Measurements from ENCODE around the gene ADAM22. TPM values are rescaled to one million over a fixed set of nuclear protein-coding genes. Genes with fewer than 3 reads are reported as not detected.

Gene ADAM22
- total and polyA plus RNA-seq, 9 donors, result 1.0 to 18.0 (median 5.5) TPM

DNA sequence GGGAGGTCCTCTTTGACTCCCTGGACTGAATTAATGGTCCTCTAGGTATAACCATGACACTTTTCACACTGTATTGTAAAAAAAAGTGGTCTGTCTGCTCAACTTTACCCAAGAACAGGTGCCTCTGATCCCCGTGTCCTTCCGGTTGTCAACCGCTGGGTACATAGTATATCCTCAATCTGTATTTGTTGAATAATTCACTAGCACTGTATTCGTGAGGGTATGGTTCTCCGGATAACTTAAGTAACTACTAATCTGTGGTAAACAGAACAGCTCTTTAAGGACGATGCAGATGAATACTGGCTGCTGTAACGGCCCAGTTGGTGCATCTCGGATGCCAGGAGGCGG is 472 bp upstream of the ADAM22 start:
- DNase-seq, result no peak
- TF ChIP-seq CTCF (IDR thresholded peaks at IDR 0.05) (no peak), EP300 (IDR thresholded peaks at IDR 0.05) (no peak)
- intact Hi-C loops (cut with DNase I), result no loop called here
- no peaks in the 10 kb centered on the region for H3K9me3 ChIP-seq
- H3K36me3 ChIP-seq, result no peaks in the 10 kb centered on the region
- H3K27me3 ChIP-seq, result no peaks in the 10 kb centered on the region
- H3K27ac ChIP-seq, result no peak overlapping the region
- peaks cover 4% of the 10 kb centered on the region for H3K4me1 ChIP-seq (ENCODE audit: insufficient read depth)
- 8 to 16% (median 8%) methylated on average over 9 of the region's 9 CpGs for WGBS, 3 donors
- H3K4me3 ChIP-seq, result peak overlapping the region; percentile 76

- H3K36me3 ChIP-seq, result no peaks in the 10 kb centered on the region
- H3K4me1 ChIP-seq (ENCODE audit: insufficient read depth), result peaks cover 4% of the 10 kb centered on the region
- intact Hi-C loops (cut with DNase I), result no loop called here
- peak in 3 of 5 donors; percentile 30 to 40 (median 31) for DNase-seq
- peak overlapping the region; percentile 76 for H3K4me3 ChIP-seq
- H3K9me3 ChIP-seq, result no peaks in the 10 kb centered on the region
- H3K27me3 ChIP-seq, result no peaks in the 10 kb centered on the region
- no peak overlapping the region for H3K27ac ChIP-seq
- WGBS, 3 donors, result 1 to 2% (median 2%) methylated on average over 47 of the region's 47 CpGs
- no peak for TF ChIP-seq EP300 (IDR thresholded peaks at IDR 0.05)
- no peak for TF ChIP-seq CTCF (IDR thresholded peaks at IDR 0.05)
- no peak for TF ChIP-seq POLR2A (IDR thresholded peaks at IDR 0.05)
These were observed 790 bp downstream of the ADAM22 start for GRCh38 chr7:87934699-87935383.

- WGBS, 3 donors, result 24 to 26% (median 26%) methylated on average over 8 of the region's 8 CpGs
- Histone ChIP-seq H3K4me3 (peak overlapping the region; percentile 76), H3K4me1 (ENCODE audit: insufficient read depth) (peaks cover 4% of the 10 kb centered on the region), H3K27me3 (no peaks in the 10 kb centered on the region), H3K27ac (no peak overlapping the region), H3K9me3 (no peaks in the 10 kb centered on the region), H3K36me3 (no peaks in the 10 kb centered on the region)
- no peak for DNase-seq
- no peak for TF ChIP-seq CTCF (IDR thresholded peaks at IDR 0.05)
- TF ChIP-seq POLR2A (IDR thresholded peaks at IDR 0.05), result no peak
- no peak for TF ChIP-seq EP300 (IDR thresholded peaks at IDR 0.05)
- intact Hi-C loops (cut with DNase I), result no loop called here
These were observed 1.3 kb downstream of the ADAM22 start for GRCh38 chr7:87935384-87935706.

- no peak for TF ChIP-seq POLR2A (IDR thresholded peaks at IDR 0.05)
- TF ChIP-seq CTCF (IDR thresholded peaks at IDR 0.05), result no peak
- TF ChIP-seq EP300 (IDR thresholded peaks at IDR 0.05), result no peak
- Histone ChIP-seq H3K9me3 (no peaks in the 10 kb centered on the region), H3K27me3 (no peaks in the 10 kb centered on the region), H3K4me3 (no peak overlapping the region), H3K4me1 (ENCODE audit: insufficient read depth) (no peaks in the 10 kb centered on the region), H3K36me3 (no peaks in the 10 kb centered on the region), H3K27ac (no peak overlapping the region)
- DNase-seq, result no peak
- intact Hi-C loops (cut with DNase I), result no loop called here
- WGBS, 3 donors, result 91% methylated on average over 4 of the region's 4 CpGs
These were observed 7.1 kb downstream of the ADAM22 start for GRCh38 chr7:87941138-87941537.

All from ovary (tissue), 9 donors.